GM19351 (cell line): ENCODE data around the gene TPK1.
A peak's percentile ranks its signal among the peaks of the same experiment; 100 is the strongest.
"Not testable (repeated sequence)": the region's sequence is repeated elsewhere in the genome, so short reads cannot be mapped to it uniquely, and the experiment has no call there.

Experiments
- ATAC-seq: cut with Tn5 transposase; IDR thresholded peaks from one replicate; pipeline ENCODE4 v1.9.1; 2021; ENCODE audit warnings: mild to moderate bottlenecking, moderate library complexity; ENCODE audit not compliant: unreplicated experiment

TPK1 gene

DNA sequence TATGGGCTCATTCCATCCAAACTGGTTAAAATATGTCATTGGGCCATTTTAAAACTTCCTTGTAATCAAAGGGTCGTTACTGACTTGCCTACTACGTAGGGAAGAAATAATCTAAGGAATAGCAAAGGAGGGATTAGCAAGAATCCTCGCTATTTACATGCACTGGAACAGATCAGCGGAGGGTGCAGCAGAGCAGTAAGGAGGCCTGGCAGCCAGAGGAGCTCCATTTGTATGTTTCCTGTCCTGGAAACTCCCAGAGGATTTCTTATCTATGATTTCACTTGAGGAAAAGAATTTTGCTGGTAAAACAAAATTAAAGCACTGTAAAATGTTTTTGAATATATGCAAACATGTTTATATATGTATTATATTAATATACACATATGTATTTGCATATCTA is 107.3 kb downstream of the TPK1 start:
- ATAC-seq = no peak

DNA sequence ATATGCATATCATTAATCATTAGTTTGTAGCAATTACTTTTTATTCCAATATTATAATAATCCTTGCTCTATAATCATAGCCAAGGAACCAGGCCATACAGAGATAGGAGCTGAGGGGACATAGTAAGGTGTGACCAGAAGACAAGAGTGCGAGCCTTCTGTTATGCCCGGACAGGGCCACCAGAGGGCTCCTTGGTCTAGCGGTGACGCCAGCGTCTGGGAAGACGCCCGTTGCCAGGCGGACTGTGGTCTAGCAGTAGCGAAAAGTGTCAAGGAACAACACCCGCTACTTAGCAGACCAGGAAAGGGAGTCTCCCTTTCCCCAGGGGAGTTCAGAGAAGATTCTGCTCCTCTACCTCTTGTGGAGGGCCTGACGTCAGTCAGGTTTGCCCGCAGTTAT is 109.0 kb downstream of the TPK1 start:
- ATAC-seq = not testable (repeated sequence)

DNA sequence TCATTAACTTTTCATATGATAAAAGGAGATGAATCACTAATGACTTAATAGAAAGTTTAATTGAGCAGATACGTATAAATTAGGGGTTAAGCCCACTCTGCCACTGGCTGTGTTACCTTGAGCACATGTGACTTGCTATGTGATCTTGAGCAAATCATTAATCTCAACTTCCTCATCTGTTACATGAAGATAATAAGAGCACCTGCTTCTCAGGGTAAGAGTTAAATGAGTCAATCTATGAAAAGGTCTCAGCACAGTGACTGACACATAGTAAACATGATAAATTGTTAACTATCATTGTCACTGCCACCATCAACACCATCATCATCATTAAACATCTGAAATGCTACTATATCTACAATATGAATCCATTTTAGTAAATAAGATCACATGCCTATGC is 110.8 kb downstream of the TPK1 start:
- ATAC-seq = peak; percentile 89

DNA sequence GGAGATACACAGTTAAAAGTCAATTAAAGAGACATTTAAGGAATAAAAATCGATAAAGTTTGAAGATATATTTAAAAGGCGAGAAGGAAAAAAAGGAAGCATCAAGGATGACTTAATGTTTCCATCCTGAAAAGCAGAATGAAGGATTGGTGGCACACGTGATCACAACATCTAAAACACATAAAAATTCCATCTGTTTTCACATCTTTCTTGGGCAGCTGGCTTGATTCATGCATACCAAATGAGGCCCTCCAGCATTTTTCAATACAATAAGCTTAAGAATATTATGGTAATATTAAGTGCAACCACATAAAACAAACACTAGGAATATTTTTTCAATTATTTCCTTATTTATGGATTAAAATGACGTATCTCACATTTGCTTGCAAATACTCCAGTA is 112.6 kb downstream of the TPK1 start:
- ATAC-seq = no peak

DNA sequence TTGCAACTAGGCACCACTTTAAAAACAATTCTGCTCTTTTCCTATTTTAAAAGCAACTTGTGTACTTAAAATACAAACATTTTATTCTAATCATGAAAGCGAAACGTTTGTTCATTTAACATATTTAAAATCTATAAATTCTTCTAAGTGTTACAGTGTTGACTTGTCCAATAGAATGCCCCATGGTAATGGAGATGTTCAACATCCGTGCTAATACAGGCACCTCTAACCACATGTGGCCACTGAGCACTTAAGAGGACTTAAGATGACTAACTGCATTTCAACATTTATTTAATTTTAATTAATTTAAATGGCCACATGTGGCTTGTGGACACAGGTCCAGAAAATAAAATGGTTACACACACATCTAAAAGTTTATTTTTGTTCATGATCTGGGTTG is 115.1 kb downstream of the TPK1 start:
- ATAC-seq = no peak

DNA sequence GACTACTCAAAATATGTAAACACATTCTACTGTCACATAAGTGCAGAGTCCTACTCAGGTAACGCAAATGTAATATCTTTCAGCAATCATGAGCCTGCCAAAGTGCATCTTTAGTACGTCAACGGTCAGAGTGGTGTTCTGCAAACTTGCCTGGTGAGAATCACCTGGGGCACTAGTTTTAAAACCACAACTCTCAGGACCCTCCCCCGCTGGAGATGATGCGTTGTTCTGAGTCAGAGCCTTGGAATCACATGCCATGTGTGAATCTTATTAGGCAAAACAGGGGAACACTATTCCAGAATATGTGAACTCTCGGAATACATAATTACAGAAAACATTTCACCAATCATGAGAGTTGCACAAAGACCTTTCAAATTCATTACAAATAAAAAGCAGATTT is 115.7 kb downstream of the TPK1 start:
- ATAC-seq = no peak

DNA sequence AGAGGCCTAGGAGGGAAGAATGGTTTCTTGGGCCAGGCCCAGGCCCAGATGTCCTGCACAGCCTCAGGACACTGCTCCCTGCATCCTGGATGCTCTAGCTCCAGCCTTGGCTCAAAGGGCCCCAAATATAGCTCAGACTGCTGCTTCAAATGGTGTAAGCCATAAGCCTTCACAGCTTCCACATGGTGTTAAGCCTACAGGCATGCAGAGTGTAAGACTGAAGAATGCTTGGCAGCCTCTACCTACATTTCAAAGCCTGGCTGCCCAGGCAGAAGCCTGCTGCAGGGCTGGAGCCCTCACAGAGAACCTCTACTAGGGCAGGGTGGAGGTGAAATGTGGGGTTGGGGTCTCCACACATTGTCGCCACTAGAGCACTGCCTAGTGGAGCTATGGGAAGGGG is 118.1 kb downstream of the TPK1 start:
- no peak for ATAC-seq

DNA sequence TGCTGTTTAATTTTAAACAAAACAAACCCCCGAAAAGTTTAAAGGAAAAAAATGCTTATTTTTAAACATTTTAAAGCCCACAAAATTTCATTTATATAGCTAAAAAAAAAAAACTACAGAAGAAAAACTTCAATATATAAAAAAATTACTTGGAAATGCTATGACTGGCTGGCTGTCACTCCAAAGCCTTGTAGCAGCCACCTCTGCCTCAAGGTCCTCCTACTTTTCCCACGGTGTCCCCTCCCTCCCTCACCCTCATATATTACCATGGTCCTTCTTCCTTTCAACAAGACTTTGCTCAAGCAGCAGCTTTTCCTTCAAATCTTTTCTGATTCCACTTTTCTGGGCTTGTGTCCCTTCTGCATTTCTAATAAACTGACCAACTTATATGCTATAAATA is 122.0 kb downstream of the TPK1 start:
- ATAC-seq = peak; percentile 64

DNA sequence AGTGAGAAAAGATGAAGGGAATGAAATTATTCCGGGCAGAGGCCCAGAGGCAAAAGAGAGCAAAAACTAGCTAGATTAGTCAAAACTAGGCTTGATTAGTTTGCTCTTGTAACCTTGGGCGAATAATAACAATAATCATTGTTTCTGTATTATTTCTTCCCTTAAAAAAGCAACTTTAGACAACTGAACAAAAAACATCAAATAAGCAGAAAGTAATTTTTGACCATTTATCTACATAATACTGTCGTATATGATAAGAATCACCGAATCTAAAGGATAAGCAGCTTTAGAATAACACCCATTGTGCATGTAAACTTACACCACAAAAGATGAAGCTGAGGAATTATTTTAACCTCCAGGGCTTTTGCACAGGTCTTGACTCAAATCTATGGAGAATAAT is 125.1 kb downstream of the TPK1 start:
- ATAC-seq = no peak

DNA sequence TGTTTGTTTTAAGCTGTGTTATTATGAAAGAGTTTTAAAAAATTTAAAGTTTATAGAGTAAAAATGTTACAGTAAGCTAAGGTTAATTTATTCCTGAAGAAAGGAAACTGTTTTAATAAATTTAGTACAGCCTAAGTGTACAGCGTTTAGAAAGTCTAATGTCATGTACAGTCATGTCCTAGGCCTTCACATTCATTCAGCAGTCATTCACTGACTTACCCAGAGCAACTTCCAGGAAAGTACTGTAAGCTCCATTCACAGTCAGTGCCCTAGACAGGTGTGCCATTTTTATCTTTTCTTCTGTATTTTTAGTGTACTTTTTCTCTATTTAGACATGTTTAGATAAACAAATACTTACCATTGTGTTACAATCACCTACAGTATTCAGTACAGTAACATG is 126.8 kb downstream of the TPK1 start:
- ATAC-seq = no peak

DNA sequence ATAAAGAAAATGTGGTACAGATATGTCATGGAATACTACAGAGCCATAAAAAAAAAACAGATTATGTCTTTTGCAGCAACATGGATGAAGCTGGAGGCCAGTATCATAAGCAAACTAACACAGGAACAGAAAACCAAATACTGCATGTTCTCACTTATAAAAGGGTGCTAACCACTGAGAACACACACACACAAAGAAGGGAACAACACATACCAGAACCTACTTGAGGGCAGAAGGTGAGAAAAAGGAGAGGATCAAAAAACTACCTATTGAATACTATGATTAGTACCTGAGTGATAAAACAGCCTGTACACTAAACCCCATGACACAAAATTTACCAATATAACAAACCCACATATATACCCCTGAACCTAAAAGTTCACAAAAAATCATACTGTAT is 144.6 kb downstream of the TPK1 start:
- ATAC-seq = no peak

DNA sequence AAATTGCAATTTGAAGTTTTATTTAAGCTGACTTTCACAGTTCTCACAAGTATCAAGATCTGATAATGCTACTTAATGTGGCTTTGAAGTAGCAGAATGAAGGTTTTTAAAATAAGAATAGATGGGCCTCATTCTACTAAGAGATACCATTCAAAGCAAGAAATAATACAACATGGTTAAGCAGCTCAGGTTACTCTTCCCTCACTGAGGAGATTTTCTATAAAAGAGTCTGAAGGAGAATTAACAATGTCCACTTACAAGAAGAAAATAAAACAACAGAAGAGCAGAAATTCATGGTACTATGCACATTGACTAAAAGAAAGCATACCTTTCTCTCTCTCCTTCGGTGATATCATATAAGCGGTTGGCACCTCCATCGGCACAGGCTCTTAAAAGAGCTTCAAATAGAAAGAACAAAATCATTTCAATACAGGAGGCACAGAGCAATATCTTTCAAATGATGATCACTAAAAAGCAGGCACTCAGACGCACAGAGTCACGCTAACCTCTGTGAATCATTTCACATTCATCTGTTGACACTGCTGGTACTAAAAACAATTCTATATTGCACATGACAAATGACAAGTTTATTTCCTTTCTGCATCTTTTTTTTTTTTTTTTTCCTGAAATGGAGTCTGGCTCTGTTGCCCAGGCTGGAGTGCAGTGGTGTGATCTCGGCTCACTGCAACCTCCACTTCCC is 153.1 kb downstream of the TPK1 start:
- ATAC-seq = no peak

DNA sequence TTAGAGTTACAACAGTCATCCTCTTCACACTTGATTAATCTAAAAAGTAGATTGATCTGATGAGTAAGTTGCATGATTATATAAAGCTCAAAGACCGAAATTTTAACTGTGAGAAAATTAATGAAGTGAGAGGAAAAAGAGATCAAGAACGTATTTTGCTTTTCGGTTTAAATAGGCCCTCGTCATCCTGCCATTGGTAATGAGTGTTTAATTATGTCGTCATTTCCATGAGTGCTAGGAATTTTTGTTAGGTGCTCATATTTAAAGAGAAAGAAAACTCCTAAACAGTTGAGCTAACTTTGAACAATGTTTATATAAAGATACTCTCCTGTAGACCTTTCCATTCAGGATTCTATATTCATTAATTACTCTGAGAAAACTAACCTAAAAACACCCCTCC is 159.4 kb downstream of the TPK1 start:
- no peak for ATAC-seq

DNA sequence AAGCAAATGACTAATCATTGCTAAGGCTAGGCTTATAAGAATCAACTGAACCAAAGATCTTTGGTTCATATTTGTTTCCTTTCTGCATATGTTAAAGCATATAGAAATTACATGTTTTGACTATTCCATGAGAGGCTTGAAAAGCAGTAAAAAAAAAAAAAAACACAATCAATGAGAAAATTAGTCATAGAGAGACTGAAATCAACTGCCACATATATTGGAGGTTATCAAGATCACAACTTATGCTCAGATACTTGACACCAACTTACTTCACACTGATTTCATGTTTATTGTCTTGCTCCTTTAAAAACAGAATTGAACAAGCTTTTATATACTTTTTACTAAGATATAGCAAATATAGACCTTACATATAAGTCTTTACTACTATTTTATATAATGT is 161.3 kb downstream of the TPK1 start:
- ATAC-seq = no peak

DNA sequence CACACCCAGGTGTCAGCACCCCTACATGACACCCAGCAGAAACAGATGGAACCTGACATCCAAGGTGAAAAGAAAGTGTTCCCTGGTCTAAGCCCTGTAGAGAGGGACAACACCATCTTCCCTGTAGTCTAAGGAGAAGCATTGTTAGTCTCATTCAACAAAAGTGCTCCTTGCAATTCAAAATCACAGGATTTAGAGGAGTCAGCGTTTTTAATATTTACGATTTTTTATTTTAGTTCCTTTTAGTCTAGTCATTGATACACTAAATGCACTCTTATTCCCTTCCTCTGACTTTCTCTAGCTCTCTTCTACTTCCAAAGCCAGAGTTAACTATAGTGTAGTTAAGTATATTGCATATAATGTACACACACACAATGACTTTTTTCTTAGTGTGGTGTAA is 163.0 kb downstream of the TPK1 start:
- ATAC-seq = no peak

DNA sequence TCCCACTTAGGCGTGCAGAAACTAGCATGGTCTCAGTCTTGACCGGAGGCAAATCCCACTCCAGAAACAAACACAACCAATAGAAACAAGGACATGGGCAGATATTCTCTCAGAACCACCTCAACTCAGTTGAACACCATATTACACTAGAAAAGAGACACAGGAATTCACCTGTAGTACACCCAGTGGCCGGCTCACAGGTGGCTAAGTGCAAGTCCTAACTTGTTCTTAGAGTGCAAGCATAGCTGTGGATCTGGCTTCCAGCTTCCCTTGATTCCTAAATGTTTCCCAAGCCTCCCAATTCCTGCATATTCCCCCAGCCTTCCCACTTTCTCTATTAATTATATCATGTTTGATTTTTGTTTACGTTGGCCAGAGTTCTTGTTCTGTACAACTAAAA is 164.4 kb downstream of the TPK1 start:
- ATAC-seq = no peak

DNA sequence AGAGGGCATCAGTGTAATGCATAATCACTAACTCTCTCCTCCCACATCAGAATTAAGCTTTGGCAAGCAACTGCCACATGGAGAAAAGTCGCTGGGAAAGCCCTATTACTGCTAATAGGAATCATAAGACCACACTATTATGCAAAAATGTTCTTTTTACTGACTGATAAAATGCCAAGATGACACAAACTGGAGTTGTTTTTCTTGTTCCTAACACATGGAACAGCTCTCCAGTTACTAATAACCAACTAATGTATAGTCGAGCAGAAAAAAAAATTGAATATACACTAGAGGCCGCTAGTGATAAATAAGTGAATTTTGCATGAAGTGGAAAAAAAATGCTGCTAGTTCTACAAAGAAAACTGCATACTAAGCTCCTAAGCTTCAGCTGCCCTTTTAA is 165.6 kb downstream of the TPK1 start:
- peak; percentile 61 for ATAC-seq

DNA sequence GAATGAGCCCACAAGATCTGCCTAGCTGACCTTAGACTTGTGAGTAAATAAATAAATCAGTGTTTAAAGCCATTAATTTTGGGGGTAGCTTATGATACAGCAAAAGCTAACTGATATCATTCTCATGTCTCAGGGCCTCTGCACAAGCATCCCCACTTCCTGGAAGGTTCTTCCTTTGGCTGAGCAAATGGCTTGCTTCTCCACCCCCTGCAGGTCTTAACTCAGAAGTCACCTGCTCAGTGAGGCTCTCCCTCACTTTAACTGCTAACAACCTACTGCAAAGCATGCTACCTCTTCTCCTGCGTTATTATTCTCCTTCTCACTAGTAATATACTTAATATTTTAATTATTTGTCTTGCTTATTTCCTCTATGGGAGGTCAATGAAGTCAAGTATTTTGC is 167.3 kb downstream of the TPK1 start:
- no peak for ATAC-seq

DNA sequence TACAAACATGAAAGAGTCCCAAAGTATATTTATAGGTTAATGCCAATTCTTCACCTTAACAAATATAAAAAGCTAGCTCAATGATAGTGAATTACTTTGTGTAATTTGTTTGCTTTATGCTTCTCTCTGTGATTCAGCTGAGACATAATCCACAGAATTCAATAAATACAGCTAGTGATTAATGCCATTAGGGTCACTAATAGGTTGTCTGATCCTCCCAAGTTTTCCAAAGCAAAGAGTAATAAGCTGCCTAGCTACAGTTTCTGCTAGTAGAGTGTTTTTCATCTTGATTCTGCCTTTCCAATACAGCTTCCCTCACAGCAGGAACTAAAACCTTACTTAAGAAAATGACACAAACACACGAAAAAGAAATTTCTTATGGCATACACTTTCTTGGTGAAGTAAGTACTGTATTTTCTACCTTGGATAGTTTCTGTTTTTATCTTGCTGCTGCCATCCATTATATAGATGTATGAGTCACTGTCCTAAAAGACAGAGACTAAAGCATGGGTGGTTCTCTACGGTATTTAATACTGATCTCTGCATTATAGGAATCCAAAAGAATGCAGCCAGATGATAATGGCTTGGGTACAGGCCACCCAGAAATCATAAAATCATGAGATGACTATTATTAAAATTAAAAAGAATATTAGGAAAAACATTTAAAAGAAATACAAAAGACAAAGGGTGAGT is 170.0 kb downstream of the TPK1 start:
- ATAC-seq = no peak

DNA sequence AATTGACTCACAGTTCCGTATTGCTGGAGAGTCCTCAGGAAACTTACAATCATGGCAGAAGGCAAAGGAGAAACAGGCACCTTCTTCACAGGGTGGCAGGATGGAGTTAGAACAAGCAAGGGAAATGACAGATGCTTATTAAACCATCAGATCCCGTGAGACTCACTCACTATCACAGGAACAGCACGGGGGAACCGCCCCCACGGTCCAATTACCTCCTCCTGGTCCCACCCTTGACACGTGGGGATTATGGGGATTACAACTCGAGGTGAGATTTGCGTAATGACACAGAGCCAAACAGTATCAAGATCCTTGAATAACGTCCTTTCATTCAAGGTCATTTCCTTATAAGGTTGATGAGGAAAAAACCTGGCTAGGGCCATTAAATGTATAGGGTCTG is 176.6 kb downstream of the TPK1 start:
- ATAC-seq = no peak

DNA sequence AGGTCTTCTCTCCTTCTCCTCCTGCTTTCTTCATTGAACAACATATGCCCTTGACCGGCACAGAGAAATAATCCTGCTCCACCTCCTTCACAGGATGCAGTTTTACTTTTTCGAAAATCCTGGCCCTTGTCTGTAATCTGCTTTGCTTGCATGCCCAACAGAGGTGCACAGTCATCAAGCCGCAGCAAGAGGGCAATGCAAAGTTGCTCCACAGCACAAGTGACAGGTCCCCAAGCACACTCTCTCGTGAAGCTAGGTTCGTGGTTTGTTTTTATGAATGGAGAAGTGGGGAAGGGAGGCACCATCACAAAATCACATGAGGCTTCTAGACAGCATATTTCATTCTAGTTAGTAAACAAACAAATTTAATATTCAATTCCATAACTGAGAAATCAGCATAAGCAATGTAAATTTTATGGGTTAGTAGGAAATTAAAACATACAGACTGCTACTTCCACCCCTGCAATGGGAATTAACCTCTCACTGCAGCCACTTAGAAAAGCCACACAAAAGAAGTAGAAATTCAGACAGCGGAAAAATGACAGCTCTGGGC is 178.8 kb downstream of the TPK1 start:
- ATAC-seq = peak; percentile 75

DNA sequence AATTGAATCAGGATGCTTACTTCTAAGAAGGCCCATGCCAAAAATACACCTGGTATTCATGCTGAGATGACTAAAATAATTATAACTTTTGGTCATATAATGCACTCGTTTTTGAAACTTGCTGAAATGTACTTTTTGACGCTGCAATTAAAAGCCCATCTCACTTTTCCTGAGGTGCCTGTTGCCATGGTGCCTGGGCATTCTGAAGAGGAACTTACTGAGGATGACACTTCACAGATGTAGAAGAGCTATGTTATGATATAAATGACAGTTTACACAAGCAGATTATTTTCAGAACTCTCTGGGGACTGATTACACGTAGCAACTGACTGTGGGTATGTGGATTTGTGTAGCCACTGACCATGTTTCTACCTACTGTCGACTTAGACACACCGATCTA is 182.4 kb downstream of the TPK1 start:
- peak; percentile 40 for ATAC-seq

DNA sequence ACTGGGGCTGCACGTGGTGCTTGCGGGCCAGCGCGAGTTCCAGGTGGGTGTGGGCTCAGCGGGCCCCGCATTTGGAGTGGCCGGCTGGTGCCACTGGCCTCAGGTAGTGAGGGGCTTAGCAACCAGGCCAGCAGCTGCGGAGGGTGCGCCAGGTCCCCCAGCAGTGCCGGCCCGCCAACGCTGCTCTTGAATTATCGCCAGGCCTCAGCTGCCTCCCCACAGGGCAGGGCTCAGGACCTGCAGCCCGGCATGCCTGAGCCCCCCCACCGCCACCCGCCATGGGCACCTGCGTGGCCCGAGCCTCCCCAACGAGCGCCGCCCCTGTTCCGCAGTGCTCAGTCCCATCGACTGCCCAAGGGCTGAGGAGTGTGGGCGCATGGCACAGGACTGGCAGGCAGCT is 185.4 kb downstream of the TPK1 start:
- no peak for ATAC-seq
